Measurements from ENCODE around the gene HYAL2.

HYAL2 gene, protein sequence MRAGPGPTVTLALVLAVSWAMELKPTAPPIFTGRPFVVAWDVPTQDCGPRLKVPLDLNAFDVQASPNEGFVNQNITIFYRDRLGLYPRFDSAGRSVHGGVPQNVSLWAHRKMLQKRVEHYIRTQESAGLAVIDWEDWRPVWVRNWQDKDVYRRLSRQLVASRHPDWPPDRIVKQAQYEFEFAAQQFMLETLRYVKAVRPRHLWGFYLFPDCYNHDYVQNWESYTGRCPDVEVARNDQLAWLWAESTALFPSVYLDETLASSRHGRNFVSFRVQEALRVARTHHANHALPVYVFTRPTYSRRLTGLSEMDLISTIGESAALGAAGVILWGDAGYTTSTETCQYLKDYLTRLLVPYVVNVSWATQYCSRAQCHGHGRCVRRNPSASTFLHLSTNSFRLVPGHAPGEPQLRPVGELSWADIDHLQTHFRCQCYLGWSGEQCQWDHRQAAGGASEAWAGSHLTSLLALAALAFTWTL

DNA sequence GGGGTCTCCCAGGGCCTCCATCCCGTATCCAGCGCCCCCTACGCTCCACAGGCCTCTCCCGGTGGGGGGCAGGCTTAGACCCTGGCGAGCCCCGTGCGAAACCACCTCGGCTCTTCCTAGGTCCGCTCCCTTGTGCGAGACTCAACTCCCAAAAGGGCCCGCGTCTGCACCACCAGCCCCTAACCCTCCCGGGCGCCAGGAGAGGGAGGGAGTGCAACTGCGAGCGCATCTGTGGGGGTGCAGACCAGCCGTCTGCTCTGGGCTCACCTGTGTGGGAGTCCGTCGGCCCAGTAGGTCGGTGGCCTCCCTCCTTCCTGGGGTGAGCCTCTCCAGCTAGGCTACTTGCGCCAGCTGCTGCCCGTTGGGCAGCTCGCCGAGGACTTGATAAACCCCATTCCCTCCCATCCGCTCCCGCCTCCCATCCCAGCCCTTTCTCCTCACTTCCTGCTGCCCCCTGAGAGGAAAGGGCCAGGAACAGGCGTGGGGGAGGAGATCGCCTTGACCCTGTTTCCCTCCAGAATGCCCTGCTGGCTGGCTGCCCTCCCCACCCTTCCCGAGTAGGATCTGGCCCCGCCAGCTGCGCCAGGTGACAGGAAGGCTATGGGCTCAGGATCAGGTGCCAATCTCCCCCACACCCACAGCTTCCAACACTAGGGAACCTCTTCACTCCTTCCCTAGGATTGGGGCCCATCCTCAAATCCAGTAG is at the start of gene HYAL2:
HYAL2 (minus strand) TSS at position 360 of the 706 bp plus-strand sequence. CDS start 2,256 bp downstream, outside the sequence.
- DNase-seq: no peak

DNA sequence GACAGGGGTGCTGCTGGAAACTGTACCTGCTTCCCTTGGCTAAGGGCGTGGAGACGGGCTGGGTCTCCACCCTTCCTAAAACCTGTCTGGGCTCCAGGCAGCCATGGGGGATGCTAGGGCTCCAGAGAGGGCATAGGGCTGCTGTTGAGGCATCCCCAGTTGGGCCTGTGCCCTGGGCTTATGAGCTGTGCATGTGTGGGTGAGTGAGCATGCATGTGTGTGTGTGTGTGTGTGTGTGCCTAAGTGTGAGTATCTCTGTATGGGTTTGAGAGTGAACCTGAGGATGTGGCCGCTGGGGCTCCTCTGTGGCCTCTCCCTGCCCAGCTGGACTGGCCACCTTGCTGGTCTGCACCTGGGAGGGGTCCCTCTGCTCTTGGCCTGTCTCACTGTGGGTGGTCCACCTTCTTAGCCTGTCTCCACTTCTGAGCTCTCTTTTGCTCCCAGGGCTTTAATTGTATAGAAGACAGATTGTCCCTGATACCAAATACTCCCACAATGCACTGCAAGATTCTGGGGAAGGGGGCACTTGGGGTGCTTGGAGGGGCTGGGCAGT is 48.7 kb upstream of the HYAL2 start:
- no peak for DNase-seq

GRCh38 chr3:50370594-50370993 is 48.0 kb upstream of the HYAL2 start:
- DNase-seq: no peak

DNA sequence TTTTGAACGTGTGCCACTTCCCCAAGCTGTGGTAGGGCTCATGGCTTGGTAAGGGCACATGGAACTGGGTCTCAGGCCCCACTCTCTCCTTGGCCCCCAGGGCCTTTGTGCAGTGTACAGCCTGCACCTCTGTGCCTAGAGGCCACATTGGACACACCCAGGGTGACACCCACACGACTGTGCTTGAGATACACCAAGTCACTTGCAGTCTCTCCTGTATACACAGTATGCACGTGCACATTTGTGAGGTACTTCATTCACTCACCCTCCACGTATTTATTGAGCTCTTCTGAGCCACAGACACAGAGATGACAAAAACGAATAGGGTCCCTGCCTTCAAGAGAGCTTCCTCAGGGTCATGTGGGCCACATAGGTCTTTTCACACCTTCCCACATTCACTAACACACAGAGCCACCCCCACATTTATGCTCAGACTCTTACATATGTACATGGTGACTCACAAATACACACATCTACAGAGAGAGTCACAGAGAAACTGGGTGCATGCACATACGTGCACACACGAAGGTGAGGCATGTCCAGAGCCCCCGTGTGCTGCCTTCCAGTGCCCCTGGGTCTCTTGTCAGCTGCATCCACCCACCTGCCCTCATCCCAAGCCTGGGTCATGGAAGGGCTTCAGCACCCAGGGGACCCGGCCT is 46.6 kb upstream of the HYAL2 start:
- DNase-seq: no peak

GRCh38 chr3:50365842-50366220 is 43.3 kb upstream of the HYAL2 start:
- DNase-seq: no peak

- peak; percentile 97 for DNase-seq
These were observed 42.7 kb upstream of the HYAL2 start for GRCh38 chr3:50365080-50365841.

DNA sequence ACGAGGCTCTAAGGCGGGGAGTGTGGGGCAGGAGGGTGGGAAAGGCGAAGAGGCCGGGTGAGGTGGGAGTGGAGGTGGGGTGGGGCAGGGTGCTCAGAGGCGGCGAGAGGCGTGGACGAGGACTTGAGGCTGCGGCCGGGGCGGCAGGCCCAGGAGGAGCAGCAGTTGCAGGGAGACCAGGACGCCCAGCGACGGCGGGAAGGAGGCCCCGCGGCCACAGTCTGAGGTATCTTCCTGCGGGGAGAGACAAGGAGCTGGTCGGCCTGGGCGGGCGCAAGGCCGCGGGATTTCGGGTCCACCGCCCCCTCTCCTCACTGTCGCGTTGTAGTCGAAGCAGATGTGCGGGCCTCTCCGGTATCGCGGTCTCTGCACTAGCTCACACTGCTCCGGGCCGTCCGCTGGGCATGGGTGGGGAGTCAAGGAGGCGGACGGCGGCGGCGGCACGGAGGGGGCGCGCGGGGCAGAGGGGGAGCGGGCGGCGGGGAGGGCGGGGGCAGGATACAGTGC is 42.1 kb upstream of the HYAL2 start:
- no peak for DNase-seq

GRCh38 chr3:50359760-50360110 is 37.2 kb upstream of the HYAL2 start:
- no peak for DNase-seq

GRCh38 chr3:50358911-50359759 is 36.6 kb upstream of the HYAL2 start, which contains the start of gene TMEM115:
TSS of gene TMEM115 (minus strand) at chr3:50359521. CDS start at chr3:50359063, 458 bp downstream.
- DNase-seq: peak; percentile 97

DNA sequence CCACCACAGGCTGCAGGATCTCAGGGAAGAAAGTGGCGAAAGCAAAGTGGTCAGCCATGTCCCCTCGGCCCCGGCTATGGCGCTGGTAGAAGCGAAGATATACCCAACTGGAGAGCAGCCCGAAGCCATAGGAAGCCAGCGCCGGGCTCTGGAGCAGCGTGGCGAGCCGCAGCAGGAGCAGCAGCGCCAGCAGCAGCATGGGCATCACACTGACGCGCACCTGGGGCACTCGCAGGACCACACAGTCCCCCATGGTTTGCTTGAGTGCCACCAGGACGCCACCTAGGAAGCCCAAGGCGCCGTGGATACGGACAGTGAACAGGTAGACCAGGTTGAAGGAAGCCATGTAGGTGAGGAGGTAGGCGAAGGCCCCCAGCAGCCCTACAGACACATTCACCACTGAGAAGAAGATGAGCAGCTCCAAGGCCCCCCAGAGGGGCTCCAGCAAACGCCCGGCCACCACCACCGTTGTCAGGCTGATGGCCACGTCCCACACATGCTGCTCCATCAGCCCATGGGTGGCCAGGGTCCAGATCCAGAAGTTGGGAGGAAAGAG is 35.9 kb upstream of the HYAL2 start:
- no peak for DNase-seq

DNA sequence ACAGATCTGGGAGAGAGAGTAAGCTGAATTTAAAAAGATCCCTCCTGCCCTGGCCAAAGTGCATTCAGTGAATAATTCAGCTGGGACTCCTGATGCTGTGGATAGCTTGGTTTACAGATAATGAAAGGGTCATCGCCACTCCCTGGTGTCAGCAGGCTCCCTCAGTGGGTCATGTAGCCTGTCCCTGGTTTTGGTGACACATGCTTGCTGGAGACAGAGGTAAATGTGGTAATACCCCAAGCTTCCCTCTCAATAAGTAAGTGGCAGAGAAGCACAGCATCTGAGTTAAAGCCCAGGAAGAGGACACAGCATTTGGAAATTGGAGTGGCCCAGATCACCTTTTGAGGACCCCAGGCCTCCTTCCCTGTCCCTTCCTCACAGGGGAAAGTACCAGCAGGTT is 34.9 kb upstream of the HYAL2 start:
- DNase-seq: no peak

DNA sequence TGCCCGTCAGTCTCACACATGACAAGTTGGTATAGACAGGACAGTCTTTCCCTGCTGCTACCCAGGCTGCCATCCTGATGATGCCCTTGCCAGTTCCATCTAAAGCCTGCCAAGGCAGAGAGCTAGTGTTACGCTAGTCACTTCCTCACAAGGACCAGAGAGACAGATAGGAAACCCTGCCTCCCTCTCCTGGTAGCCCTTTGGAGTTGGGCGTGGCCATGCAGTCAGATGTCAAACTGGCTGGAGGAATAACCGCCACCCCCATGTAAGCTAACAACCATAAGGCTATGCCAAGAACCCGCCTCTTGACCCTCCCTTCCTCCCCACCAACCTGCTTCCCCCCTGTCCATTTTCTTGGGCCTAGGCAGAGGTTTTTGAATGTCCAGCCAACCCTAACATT is 34.0 kb upstream of the HYAL2 start:
- no peak for DNase-seq

DNA sequence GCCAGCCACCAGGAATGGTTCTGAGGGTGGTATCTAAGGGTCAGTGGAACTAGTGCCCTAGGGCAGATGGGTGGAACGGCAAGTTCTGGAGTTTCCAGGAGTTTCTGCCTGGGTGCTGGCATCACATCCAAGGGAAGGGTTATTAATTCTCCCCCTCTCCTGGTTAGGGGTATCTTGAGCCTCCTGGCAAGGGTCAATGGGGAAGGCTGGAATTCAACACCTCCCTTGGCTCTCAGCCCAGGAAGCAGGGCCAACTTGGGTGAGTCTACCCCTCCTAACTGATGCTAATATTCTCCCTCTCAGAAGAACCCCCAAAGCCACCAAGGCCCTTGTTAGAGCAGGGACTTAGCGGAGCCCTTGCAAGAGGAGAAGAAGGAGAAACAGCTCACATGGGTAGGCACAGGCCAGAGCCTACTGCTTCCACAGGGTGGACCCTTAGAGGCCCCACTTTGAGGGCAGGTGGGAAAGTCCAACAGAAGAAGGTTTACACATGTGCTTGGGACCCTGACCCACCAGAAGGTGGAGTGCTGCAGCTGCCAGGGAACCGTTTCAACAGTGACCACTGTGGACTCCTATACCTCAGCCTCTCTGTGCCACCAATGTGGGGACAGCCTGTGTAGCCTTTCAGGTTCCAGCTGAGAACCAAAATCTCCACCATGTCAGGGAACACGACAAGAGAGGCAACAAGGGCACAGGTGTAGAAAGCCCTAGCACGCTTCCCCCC is 33.4 kb upstream of the HYAL2 start:
- DNase-seq: no peak

GRCh38 chr3:50354850-50355249 is 32.3 kb upstream of the HYAL2 start:
- DNase-seq: no peak

DNA sequence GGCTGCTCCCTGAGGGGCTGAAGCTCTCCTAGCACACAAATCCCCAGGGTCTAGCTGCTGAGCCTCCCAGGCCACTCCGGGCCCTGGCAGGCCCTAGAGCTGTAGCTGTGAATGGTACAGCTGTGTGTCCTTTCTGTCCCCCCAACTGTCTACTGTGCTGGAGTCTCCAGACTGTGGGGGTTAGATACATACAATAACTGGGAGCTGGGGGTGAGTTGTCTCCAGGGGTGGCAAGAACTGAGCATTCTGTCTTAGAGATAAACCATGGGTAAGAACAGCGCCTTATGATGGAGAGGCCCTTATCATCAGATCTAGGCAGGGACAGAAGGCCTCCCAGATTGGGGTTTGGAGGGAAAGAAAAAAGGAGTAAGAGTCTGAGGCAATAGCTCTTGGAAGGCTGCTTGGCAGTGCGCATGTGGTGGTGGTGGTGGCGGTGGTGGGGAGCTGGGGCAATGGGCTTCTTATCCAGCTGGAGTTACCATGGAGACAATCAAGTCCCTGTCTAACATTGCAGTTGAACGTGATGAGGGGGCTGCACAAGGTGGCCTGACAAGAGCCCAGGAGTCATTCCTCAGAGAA is 31.7 kb upstream of the HYAL2 start:
- DNase-seq: no peak

GRCh38 chr3:50353245-50354004 is 30.9 kb upstream of the HYAL2 start:
- DNase-seq: no peak

- DNase-seq: no peak
These were observed 30.2 kb upstream of the HYAL2 start for GRCh38 chr3:50352781-50353180.

DNA sequence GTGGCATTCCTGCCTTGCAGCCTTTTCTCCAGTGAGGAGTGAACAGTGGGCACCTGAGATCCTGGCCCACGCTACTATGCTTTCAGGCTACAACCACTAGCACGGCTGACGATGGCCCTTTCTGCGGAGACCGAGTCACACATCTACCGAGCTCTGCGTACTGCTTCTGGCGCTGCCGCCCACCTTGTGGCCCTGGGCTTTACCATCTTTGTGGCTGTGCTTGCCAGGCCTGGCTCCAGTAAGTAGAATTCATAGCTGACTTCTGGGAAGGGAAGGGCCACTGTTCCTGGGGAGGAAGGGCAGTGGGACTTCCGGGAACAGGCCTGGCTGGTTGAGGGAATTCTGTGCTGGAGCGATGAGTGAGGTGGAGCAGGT is 28.8 kb upstream of the HYAL2 start:
- DNase-seq: no peak

Data from stimulated activated CD4-positive, alpha-beta T cell treated with anti-CD3 and anti-CD28 coated beads, Interleukin-15, amount 100 ng/mL, for 24 hours (primary cell).